MM.1S (cell line): ENCODE measurements around the gene TCF7.

Source experiments
- CTCF ChIP-seq: fragments of 300-600 bp; sonication (generic); IDR thresholded peaks from 2 replicates; pipeline ENCODE4 v1.5.1; 2016; ENCODE audit warnings: antibody characterized with exemption, low read length, mixed read lengths
- EZH2 ChIP-seq: fragments of 300-600 bp; sonication (generic); optimal IDR thresholded peaks from 2 replicates; pipeline ENCODE3; 2017; ENCODE audit warnings: low read depth, mild to moderate bottlenecking, antibody characterized with exemption, low read length, mixed read lengths

- TF ChIP-seq EZH2 (no peak), CTCF (no peak)
These were observed 30.7 kb downstream of the TCF7 start for GRCh38 chr5:134145041-134145757.
